HCT116 (cell line): ENCODE measurements around the gene RAB8B. TPM values are rescaled to one million over a fixed set of nuclear protein-coding genes. Genes with fewer than 3 reads are reported as not detected.

Experiments
- ATAC-seq: fragments of 200-7000 bp; cut with Tn5 transposase; 2 replicates; pipeline ENCODE4 v1.9.1; 2020; ENCODE audit warnings: mild to moderate bottlenecking, moderate library complexity
- BruUV-seq: library from RNA; stranded (reverse); fragments of 400-500 nt; replicated peaks from 2 replicates; lab custom pipeline; 2021; lab: Mats Ljungman, UMichigan
- CTCF ChIA-PET: fragments of 300-600 bp; sonication (Branson Sonifier 250); formaldehyde crosslinking; loops from one replicate; lab custom pipeline; 2021; ENCODE audit warnings: antibody characterized with exemption; lab: Charles Lee
- POLR2A ChIA-PET: fragments of 300-600, 350-600 bp; sonication (Branson Sonifier 250); formaldehyde crosslinking; loops from one replicate; lab custom pipeline; 2021; ENCODE audit warnings: antibody characterized with exemption; lab: Charles Lee
- RAD21 ChIA-PET, 2 experiments: fragments of 300-600 bp; sonication (Branson Sonifier 250); formaldehyde crosslinking; loops; one replicate each; lab custom pipeline; 2023; ENCODE audit warnings: low total read pairs in 2 of 2; ENCODE audit not compliant: uncharacterized antibody in 2 of 2, unreplicated experiment in 2 of 2, low non-redundant PET in 1 of 2; lab: Charles Lee
- DNase-seq: peaks from one replicate; pipeline ENCODE4 v3.0.0-alpha.2; 2010; ENCODE audit warnings: low read depth, low spot score
- H2AFZ ChIP-seq: fragments of 200-600 bp; shearing (Covaris generic), sonication (generic); 2 replicates; pipeline ENCODE4 v1.6.1; 2017; ENCODE audit warnings: low read depth, mixed run types, mixed read lengths, antibody characterized with exemption, low read length; ENCODE audit not compliant: poor library complexity, severe bottlenecking
- H3K27ac ChIP-seq: 2 replicates; pipeline ENCODE4 v1.5.1; 2012; ENCODE audit warnings: low read depth, low read length
- H3K27me3 ChIP-seq: fragments of 200-600 bp; sonication (generic); 2 replicates; pipeline ENCODE4 v1.6.1; 2016; ENCODE audit warnings: mixed run types, low read length, mixed read lengths; ENCODE audit not compliant: insufficient read depth
- H3K36me3 ChIP-seq, 2 experiments: fragments of 200-500 bp in 1 of 2; fragments of 200-600 bp in 1 of 2; sonication (Bioruptor generic) in 1 of 2; sonication (generic) in 1 of 2; 2 replicates each; pipeline versions ENCODE4 v1.5.1 to v1.6.1; 2014 to 2016; ENCODE audit warnings: low read length in 2 of 2, inconsistent platforms in 1 of 2, mixed read lengths in 1 of 2, mixed run types in 1 of 2; ENCODE audit not compliant: insufficient read depth in 2 of 2, control insufficient read depth in 1 of 2
- H3K4me1 ChIP-seq, 2 experiments: fragments of 200-600 bp in 1 of 2; sonication (generic) in 1 of 2; 2 replicates each; pipeline versions ENCODE4 v1.5.1 to v1.6.1; 2012 to 2017; ENCODE audit warnings: low read length in 2 of 2, inconsistent platforms in 1 of 2, mild to moderate bottlenecking in 1 of 2, mixed read lengths in 1 of 2, mixed run types in 1 of 2, moderate library complexity in 1 of 2; ENCODE audit not compliant: insufficient read depth in 2 of 2, control insufficient read depth in 1 of 2
- H3K4me2 ChIP-seq: fragments of 200-600 bp; sonication (generic); 2 replicates; pipeline ENCODE4 v1.6.1; 2017; ENCODE audit warnings: mixed run types, low read length, mixed read lengths
- H3K4me3 ChIP-seq, 2 experiments: fragments of 200-600 bp in 1 of 2; sonication (generic) in 1 of 2; replicated peaks in 1 of 2; 2 replicates each; pipeline ENCODE4 v1.5.1; 2011 to 2016; ENCODE audit warnings: low read length in 2 of 2, control low read depth in 1 of 2, low read depth in 1 of 2, mild to moderate bottlenecking in 1 of 2, mixed read lengths in 1 of 2, mixed run types in 1 of 2
- H3K79me2 ChIP-seq: fragments of 200-600 bp; sonication (generic); 2 replicates; pipeline ENCODE4 v1.6.1; 2017; ENCODE audit warnings: mild to moderate bottlenecking, mixed run types, low read length, moderate library complexity, mixed read lengths; ENCODE audit not compliant: insufficient read depth
- H3K9ac ChIP-seq: fragments of 200-600 bp; sonication (generic); 2 replicates; pipeline ENCODE4 v1.6.1; 2016; ENCODE audit warnings: low read length, mixed read lengths
- H3K9me2 ChIP-seq: fragments of 200-600 bp; sonication (generic), shearing (Covaris generic); 2 replicates; pipeline ENCODE4 v1.6.1; 2017; ENCODE audit warnings: mixed run types, mild to moderate bottlenecking, moderate library complexity; ENCODE audit not compliant: insufficient read depth
- H3K9me3 ChIP-seq, 2 experiments: fragments of 200-500 bp in 1 of 2; fragments of 200-600 bp in 1 of 2; sonication (Bioruptor generic) in 1 of 2; sonication (generic) in 1 of 2; 2 replicates each; pipeline ENCODE4 v1.6.1; 2014 to 2017; ENCODE audit warnings: low read length in 2 of 2, mixed read lengths in 2 of 2, inconsistent platforms in 1 of 2, low read depth in 1 of 2, mild to moderate bottlenecking in 1 of 2, mixed run types in 1 of 2, moderate library complexity in 1 of 2; ENCODE audit not compliant: control insufficient read depth in 1 of 2, insufficient read depth in 1 of 2
- H4K20me1 ChIP-seq: fragments of 200-600 bp; sonication (generic), shearing (Covaris generic); 2 replicates; pipeline ENCODE4 v1.6.1; 2017; ENCODE audit warnings: mixed run types, mild to moderate bottlenecking, moderate library complexity; ENCODE audit not compliant: insufficient read depth
- EGR1 ChIP-seq: IDR thresholded peaks from 2 replicates; pipeline ENCODE4 v1.6.1; 2012; ENCODE audit warnings: low read depth
- ELF1 ChIP-seq: IDR thresholded peaks from 2 replicates; pipeline ENCODE4 v1.6.1; 2012; ENCODE audit warnings: low read depth, borderline replicate concordance
- EZH2 ChIP-seq: fragments of 200-600 bp; sonication (generic); IDR thresholded peaks from 2 replicates; pipeline ENCODE4 v1.6.1; 2017; ENCODE audit warnings: antibody characterized with exemption, mixed run types
- EZH2phosphoT487 ChIP-seq: fragments of 200-600 bp; IDR thresholded peaks from 2 replicates; pipeline ENCODE4 v1.6.1; 2018; ENCODE audit warnings: antibody characterized with exemption, borderline replicate concordance
- FOSL1 ChIP-seq: IDR thresholded peaks from 2 replicates; pipeline ENCODE4 v1.6.1; 2012; ENCODE audit warnings: low read depth
- JUND ChIP-seq: IDR thresholded peaks from 2 replicates; pipeline ENCODE4 v1.6.1; 2012
- MAX ChIP-seq: IDR thresholded peaks from 2 replicates; pipeline ENCODE4 v1.6.1; 2012
- POLR2A ChIP-seq: IDR thresholded peaks from 2 replicates; pipeline ENCODE4 v1.7.0; 2011; ENCODE audit warnings: borderline replicate concordance; ENCODE audit not compliant: insufficient read depth, insufficient read length; ENCODE audit errors: extremely low read depth
- RAD21 ChIP-seq: IDR thresholded peaks from 2 replicates; pipeline ENCODE4 v1.6.1; 2012; ENCODE audit warnings: low read depth, mild to moderate bottlenecking
- SIN3A ChIP-seq: IDR thresholded peaks from 2 replicates; pipeline ENCODE4 v1.6.1; 2012; ENCODE audit warnings: low read depth
- SP1 ChIP-seq: IDR thresholded peaks from 2 replicates; pipeline ENCODE4 v1.6.1; 2012; ENCODE audit warnings: low read depth
- SRF ChIP-seq: IDR thresholded peaks from 2 replicates; pipeline ENCODE4 v1.6.1; 2012; ENCODE audit warnings: low read depth
- YY1 ChIP-seq: IDR thresholded peaks from 2 replicates; pipeline ENCODE4 v1.6.1; 2011; ENCODE audit warnings: low read length, low read depth, moderate library complexity, mild to moderate bottlenecking; ENCODE audit not compliant: insufficient replicate concordance; ENCODE audit errors: extremely low read depth
- ZBTB33 ChIP-seq: IDR thresholded peaks from 2 replicates; pipeline ENCODE4 v1.6.1; 2011; ENCODE audit warnings: mild to moderate bottlenecking, low read length, moderate library complexity; ENCODE audit not compliant: insufficient replicate concordance; ENCODE audit errors: extremely low read depth
- ZFX ChIP-seq: fragments of 450-650 bp; IDR thresholded peaks from 2 replicates; pipeline ENCODE4 v1.6.1; 2017
- ZNF274 ChIP-seq: fragments of 200-500 bp; sonication (Bioruptor generic); IDR thresholded peaks from 2 replicates; pipeline ENCODE4 v1.6.1; 2014; ENCODE audit warnings: mild to moderate bottlenecking, low read depth, low read length, inconsistent platforms
- intact Hi-C: fragments of 100-400 bp; cut with micrococcal nuclease; formaldehyde crosslinking; loops from 2 replicates; pipeline ENCODE4 v1.10.0; 2022
- total RNA-seq: library from RNA; stranded (reverse); gene quantifications from one replicate; pipeline ENCODE4 v1.2.1, GENCODE V29; 2021; ENCODE audit not compliant: unreplicated experiment
- TF ChIP-seq, protein P1 (sequence below): IDR thresholded peaks from 2 replicates; pipeline ENCODE4 v1.6.1; 2012; ENCODE audit warnings: low read depth
- TF ChIP-seq, protein P2 (sequence below): IDR thresholded peaks from 2 replicates; pipeline ENCODE4 v1.6.1; 2012

The RAB8B gene
- total RNA-seq, 1 experiment from 2014 or later, result 19.4 TPM

GRCh38 chr15:63264688-63265293, 75.4 kb downstream of the RAB8B start:
- no peak overlapping the region for H3K4me3 ChIP-seq
- ATAC-seq, result no peak
- H3K9me3 ChIP-seq, result no peaks in the 10 kb centered on the region
- no peak overlapping the region for H3K27ac ChIP-seq
- no peaks in the 10 kb centered on the region for H3K27me3 ChIP-seq
- no peak overlapping the region for H2AFZ ChIP-seq
- no TSS peak for BruUV-seq
- no peak overlapping the region for H3K4me2 ChIP-seq
- H4K20me1 ChIP-seq, result no peaks in the 10 kb centered on the region
- H3K79me2 ChIP-seq, result no peaks in the 10 kb centered on the region
- H3K9me2 ChIP-seq, result no peaks in the 10 kb centered on the region
- CTCF ChIA-PET, result no interaction called here
- RAD21 ChIA-PET, result interaction anchor here in 1 of 2 experiments (0.7 kb wide), 1 partner anchor 91 kb away, joined by 4 read pairs; no protein-coding TSS in a partner anchor
- POLR2A ChIA-PET, result no interaction called here
- no peak for TF ChIP-seq RAD21
- no peak for TF ChIP-seq ELF1
- TF ChIP-seq SP1, result no peak
- no peak for TF ChIP-seq ZBTB33
- TF ChIP-seq, protein P1, sequence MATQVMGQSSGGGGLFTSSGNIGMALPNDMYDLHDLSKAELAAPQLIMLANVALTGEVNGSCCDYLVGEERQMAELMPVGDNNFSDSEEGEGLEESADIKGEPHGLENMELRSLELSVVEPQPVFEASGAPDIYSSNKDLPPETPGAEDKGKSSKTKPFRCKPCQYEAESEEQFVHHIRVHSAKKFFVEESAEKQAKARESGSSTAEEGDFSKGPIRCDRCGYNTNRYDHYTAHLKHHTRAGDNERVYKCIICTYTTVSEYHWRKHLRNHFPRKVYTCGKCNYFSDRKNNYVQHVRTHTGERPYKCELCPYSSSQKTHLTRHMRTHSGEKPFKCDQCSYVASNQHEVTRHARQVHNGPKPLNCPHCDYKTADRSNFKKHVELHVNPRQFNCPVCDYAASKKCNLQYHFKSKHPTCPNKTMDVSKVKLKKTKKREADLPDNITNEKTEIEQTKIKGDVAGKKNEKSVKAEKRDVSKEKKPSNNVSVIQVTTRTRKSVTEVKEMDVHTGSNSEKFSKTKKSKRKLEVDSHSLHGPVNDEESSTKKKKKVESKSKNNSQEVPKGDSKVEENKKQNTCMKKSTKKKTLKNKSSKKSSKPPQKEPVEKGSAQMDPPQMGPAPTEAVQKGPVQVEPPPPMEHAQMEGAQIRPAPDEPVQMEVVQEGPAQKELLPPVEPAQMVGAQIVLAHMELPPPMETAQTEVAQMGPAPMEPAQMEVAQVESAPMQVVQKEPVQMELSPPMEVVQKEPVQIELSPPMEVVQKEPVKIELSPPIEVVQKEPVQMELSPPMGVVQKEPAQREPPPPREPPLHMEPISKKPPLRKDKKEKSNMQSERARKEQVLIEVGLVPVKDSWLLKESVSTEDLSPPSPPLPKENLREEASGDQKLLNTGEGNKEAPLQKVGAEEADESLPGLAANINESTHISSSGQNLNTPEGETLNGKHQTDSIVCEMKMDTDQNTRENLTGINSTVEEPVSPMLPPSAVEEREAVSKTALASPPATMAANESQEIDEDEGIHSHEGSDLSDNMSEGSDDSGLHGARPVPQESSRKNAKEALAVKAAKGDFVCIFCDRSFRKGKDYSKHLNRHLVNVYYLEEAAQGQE, result no peak
- TF ChIP-seq EZH2, result no peak
- TF ChIP-seq JUND, result no peak
- TF ChIP-seq, protein P2, sequence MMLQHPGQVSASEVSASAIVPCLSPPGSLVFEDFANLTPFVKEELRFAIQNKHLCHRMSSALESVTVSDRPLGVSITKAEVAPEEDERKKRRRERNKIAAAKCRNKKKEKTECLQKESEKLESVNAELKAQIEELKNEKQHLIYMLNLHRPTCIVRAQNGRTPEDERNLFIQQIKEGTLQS, result no peak
- TF ChIP-seq FOSL1, result no peak
- no peak for TF ChIP-seq SIN3A
- no peak for TF ChIP-seq YY1
- no peak for TF ChIP-seq SRF
- no peak for TF ChIP-seq POLR2A
- no peak for TF ChIP-seq ZNF274
- no peak for TF ChIP-seq EZH2phosphoT487
- no peak for TF ChIP-seq EGR1
- TF ChIP-seq MAX, result no peak
- TF ChIP-seq ZFX, result no peak
- TF ChIP-seq, all 23 proteins: peak for 0
- DNase-seq, result no peak
- Histone ChIP-seq H3K9ac (no peak overlapping the region), H3K4me1 (no peaks in the 10 kb centered on the region), H3K36me3 (no peaks in the 10 kb centered on the region)
- intact Hi-C loops, result no loop called here
